PC-3 (cell line): ENCODE data around the gene CEBPE.

Source experiments
- CTCF ChIP-seq: fragments of 300-600 bp; sonication (generic); conservative IDR thresholded peaks from 2 replicates; pipeline ENCODE4 v1.5.1; 2017; ENCODE audit warnings: antibody characterized with exemption, low read depth, mild to moderate bottlenecking, low read length
- EZH2 ChIP-seq: fragments of 300-600 bp; sonication (generic); IDR thresholded peaks from one replicate; pipeline ENCODE4 v1.6.1; 2017; ENCODE audit warnings: antibody characterized with exemption, mild to moderate bottlenecking, low read length; ENCODE audit not compliant: unreplicated experiment

GRCh38 chr14:23076785-23077408, 42.2 kb downstream of the CEBPE start:
- peak; percentile 83; the same call in 1 of the 2 replicates for TF ChIP-seq CTCF
- no peak for TF ChIP-seq EZH2
